Hepatic stellate cell (primary cell): ENCODE data around the gene ANKRD31.

Experiments used
- DNase-seq: peaks from one replicate; pipeline ENCODE4 v3.0.0; 2011; ENCODE audit warnings: low spot score

Gene ANKRD31

DNA sequence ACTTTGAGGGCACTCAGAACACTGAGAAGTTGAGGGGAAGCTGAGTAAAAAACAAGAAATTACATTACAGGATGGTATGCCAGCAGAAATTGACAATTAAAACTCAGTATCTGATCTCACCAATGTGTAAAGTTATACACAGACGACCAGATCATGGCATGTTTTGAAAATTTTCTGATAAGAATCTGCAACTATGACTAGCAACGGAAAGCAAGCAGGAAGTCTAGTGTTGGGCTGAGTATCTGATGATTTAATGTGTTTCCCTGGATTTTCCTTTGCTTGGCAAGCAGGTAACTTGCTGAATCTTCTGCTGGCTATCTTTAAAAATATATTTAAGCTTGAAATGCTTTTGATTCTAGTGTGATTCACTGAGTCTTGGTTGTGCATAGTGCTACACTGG lies 179.1 kb downstream of the ANKRD31 start:
- DNase-seq = no peak

- peak; percentile 59 for DNase-seq
These were observed 180.9 kb downstream of the ANKRD31 start for GRCh38 chr5:75055727-75056144.

- DNase-seq = peak; percentile 25
These were observed 182.3 kb downstream of the ANKRD31 start for GRCh38 chr5:75054134-75054930.

DNA sequence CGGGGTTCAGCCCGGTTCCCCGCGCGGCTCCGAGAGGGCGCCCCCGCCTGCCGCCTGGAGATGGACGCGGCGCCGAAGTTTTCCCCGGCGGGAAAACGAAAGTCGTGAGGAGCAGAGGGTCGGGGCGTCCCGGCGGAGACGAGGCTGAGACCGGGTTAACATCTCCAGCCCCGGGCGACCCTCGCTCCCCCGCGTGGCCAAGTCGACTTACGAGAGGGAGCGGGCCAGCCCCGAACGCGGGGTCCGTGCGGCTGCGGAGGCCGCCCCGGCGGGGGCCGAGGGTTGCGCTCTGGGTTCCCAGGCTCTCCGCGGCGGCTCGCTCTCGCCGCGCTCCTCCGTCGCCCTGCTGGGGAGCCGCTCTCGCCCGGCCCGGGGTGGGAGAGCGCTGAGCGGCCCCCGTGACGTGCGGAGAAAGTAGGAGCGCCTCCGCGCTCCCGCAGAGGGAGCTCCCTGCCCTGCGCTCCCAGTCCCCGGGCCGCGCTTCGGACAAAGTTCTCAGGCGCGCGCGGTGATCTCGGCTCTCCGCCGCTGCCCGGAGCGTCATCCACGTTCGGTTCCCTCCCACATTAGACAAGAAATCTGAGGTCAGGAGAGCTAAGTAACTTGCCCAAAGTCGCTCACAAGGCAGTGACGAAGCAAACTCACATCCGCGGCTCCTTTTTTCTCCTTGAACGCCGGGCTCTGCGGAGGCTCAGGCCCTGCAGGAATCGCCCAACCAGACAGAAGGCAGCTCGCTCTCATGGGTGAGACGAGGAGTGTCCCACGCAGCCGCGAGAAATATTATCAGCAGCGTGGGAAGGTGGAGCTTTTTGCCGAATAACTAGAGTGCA lies 183.2 kb downstream of the ANKRD31 start:
- DNase-seq = peak; percentile 67

DNA sequence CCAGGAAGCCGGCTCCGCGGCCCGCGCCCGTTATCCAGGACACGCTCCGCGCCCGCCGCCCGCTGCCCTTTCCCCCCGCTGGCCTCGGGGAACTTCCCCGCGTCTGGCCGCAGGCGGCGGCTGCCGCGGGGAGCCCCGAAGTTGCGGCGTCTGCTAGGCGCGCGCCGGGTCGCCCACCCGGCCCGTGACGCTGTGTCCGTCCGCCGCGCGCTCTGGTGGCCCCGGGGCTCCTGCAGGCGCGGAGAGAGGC lies 183.7 kb downstream of the ANKRD31 start:
- DNase-seq = no peak

GRCh38 chr5:75052192-75053053 lies 184.3 kb downstream of the ANKRD31 start, which contains the start of gene GCNT4:
Gene GCNT4, minus strand, starts transcription at chr5:75052558. Its CDS starts 22,521 bp downstream, at chr5:75030037.
- DNase-seq = peak; percentile 24

GRCh38 chr5:75051217-75051751 lies 185.4 kb downstream of the ANKRD31 start:
- DNase-seq = no peak

DNA sequence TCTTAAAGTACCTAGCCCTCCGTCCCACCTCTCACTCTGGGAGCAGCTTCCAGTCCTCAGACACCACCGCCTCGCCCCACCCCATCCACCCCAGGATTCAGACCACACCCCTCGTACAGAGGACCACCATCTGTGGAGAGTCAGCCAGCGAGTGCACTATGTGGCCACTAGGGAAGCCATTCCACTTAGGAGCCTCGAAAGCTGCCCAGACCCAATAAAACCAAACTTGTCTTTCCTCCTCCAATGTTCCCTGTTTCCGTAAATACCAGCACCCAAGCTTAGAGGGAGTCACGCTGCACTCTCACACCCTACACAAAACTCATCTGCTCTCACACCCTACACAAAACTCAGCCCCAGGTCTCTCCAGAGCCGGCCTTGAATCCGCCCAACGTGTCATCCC lies 186.3 kb downstream of the ANKRD31 start:
- peak; percentile 27 for DNase-seq

DNA sequence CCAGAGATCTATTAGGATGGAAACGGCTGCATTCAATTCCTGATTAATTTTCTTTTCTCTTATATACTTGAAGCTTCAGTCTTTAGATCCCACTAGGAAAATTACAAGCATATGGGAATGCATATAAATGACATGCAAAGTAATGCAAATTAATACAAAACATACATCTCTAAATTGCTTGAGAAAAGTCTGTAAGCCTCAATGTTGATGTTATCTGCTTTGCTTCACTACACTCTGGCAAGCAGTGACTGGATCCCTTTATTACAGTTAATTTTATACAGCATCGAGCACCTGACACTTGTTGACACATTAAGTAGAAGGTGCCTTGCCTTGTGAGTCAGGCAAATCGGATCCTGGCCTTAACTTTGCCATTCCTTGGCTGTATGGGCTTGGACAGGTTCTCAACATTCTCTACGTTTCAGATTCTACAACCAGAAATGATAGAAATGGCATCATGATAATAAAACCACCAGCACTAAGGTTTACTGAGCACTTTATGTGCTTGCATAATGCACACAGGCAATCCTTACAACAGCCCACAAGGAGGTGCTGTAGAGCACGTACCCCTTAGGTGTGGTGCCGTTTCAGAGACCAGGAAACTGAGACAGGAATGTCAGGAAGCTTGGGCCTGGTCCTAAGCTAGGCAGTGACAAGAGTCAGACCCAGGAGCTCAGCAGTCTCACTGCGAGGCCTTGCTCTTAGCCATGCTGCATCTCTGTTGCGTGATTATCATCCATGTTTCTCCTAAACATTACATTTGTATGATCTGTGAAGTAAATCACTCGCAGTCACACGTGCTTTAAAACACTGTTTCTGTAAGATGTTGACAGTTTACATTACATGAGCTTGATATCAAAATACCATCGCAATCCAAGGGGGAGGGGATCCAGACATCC lies 187.0 kb downstream of the ANKRD31 start:
- peak; percentile 52 for DNase-seq

DNA sequence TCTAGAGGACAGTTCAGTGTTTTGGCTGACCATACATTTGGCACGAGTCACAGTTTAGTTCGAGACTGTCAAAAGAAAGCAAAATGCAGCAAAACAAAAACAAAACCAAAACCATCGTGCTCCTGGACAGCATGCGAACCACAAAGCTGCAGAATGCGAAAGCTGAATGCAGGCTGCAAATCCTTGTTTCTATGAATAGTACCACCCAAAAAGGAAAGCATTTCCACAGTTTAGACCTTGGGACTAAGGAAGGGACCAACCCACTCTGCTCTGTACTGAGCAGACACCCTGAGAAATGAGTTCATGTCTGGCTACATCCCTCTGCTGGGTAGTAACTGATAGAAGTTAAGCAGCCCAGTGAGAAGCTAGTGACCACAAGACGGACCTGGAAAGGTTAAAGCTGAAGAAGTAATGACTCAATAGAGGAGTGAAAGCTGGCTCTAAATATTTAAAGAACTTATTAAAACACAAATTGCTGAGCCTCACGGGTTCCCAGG lies 188.2 kb downstream of the ANKRD31 start:
- DNase-seq = peak; percentile 54

DNA sequence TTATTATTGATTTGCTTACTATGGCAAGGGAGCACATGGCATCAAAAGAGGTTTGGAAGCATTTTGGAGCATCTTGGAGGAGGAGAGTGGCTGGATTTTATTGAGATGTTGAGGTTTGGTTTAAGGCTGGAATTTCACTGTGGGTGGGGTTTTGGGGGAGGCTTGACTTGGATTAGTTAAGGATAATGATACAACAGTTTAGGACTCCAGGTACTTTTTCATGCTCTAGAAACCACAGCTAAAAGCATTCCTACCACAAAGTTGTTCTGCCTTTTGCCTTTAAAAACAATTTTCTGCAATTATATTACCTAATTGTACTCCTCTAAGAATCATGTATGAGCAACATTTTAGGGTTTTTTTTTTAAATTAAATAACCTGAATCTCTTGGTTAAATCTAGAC lies 189.3 kb downstream of the ANKRD31 start:
- no peak for DNase-seq

- DNase-seq = no peak
These were observed 190.1 kb downstream of the ANKRD31 start for GRCh38 chr5:75046366-75047142.

DNA sequence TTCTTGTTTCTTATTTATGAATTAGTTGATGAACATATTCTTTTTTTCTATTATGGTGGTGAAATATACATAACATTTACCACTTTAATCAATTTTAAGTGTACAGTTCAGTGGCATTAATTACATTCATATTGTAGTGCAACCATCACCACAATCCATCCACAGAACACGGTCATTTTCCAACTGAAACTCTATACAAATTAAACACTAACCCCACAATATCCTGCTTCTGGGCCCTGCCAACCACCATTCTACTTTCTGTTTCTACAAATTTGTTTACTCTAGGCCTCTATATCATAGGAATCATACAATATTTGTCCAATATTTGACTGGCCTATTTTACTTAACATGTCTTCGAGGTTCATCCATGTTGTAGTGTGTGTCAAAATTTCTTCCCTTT lies 191.6 kb downstream of the ANKRD31 start:
- DNase-seq = no peak

GRCh38 chr5:75044406-75044805 lies 192.3 kb downstream of the ANKRD31 start:
- DNase-seq = no peak

GRCh38 chr5:75043633-75044264 lies 192.9 kb downstream of the ANKRD31 start:
- no peak for DNase-seq

DNA sequence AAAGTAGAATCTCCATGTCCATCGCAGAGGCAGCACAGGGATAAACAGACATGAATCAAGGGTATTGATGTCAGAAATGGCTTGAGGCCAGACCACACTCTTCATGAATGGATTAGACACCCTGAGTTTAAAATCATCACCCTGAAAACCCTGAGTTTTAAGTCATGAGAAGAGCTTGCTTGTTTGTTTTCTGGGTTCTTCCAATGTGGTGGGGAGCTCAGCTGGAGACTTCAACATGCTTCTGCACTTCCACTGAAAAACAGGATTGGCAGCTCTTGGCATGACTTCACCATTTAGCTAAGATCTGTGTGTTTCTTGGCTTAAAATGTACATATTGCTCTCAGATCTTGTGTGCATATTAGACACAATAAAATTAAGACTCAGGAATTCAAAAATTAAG lies 194.2 kb downstream of the ANKRD31 start:
- no peak for DNase-seq

- DNase-seq = no peak
These were observed 195.7 kb downstream of the ANKRD31 start for GRCh38 chr5:75040973-75041372.

- DNase-seq = peak; percentile 74
These were observed 199.6 kb downstream of the ANKRD31 start for GRCh38 chr5:75037106-75037505.

GRCh38 chr5:75034137-75034739 lies 202.4 kb downstream of the ANKRD31 start:
- DNase-seq = no peak
